Measurements from ENCODE around the gene CASS4. TPM values are rescaled to one million over a fixed set of nuclear protein-coding genes. Genes with fewer than 3 reads are reported as not detected.

CASS4 gene
- total and polyA plus RNA-seq, 2 donors (not counting 3 experiments of a cell fraction or from before 2014, with no cell fraction given), result not detected

DNA sequence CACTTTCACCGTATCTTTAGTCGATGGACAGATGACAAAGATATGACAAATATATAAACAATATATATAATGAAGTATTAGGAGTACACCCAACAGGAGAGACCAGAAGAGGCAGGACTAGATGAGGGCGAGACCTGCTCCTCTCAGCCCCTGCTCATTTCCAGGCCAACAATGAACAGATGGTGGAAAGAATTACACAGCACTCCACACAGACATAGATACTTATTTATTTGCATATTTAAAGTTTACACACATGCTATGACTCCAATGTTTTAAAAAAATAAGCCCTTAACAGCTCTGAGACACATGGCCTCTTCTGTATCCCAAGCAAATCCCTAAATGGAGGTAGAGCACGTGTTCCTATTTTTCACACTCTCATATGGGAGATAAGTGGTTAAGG lies 42.9 kb upstream of the CASS4 start:
- H3K9me3 ChIP-seq (replicated peaks; ENCODE audit: control insufficient read depth, insufficient read depth, low read length), result no peaks in the 10 kb centered on the region
- H3K4me3 ChIP-seq (replicated peaks in 1 of 3; ENCODE audit: insufficient read depth in 1 of 3, low read depth in 1 of 3, low read length in 3 of 3), result no peak overlapping the region
- FAIRE-seq (no peak), DNase-seq (ENCODE audit: low read depth, low spot score) (no peak)
- H3K27ac ChIP-seq (ENCODE audit: insufficient read depth, low read depth, low read length), result no peak overlapping the region
- intact Hi-C loops (cut with micrococcal nuclease), result no loop called here
- no peak overlapping the region for H2AFZ ChIP-seq (ENCODE audit: low read depth, low read length)
- H3K36me3 ChIP-seq (ENCODE audit: control insufficient read depth in 2 of 2, extremely low read depth in 1 of 2, insufficient read depth in 2 of 2, low read length in 2 of 2), result peaks cover 9 to 17% of the 10 kb centered on the region in 2 experiments
- dilution Hi-C loops (cut with MboI; ENCODE audit: extremely low pct_ligation_motif_present, low sequenced_read_pairs), result no loop called here
- no peaks in the 10 kb centered on the region for H4K20me1 ChIP-seq (replicated peaks; ENCODE audit: control insufficient read depth, extremely low read depth, insufficient read depth, low read length)
- no TSS peak for BruUV-seq (replicated peaks)
- ChIA-PET CTCF (no interaction called here), POLR2A (no interaction called here)
- TF ChIP-seq, protein P1, sequence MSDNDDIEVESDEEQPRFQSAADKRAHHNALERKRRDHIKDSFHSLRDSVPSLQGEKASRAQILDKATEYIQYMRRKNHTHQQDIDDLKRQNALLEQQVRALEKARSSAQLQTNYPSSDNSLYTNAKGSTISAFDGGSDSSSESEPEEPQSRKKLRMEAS (IDR thresholded peaks at IDR 0.05; ENCODE audit: insufficient read depth, insufficient read length), result no peak
- TF ChIP-seq, protein P2, sequence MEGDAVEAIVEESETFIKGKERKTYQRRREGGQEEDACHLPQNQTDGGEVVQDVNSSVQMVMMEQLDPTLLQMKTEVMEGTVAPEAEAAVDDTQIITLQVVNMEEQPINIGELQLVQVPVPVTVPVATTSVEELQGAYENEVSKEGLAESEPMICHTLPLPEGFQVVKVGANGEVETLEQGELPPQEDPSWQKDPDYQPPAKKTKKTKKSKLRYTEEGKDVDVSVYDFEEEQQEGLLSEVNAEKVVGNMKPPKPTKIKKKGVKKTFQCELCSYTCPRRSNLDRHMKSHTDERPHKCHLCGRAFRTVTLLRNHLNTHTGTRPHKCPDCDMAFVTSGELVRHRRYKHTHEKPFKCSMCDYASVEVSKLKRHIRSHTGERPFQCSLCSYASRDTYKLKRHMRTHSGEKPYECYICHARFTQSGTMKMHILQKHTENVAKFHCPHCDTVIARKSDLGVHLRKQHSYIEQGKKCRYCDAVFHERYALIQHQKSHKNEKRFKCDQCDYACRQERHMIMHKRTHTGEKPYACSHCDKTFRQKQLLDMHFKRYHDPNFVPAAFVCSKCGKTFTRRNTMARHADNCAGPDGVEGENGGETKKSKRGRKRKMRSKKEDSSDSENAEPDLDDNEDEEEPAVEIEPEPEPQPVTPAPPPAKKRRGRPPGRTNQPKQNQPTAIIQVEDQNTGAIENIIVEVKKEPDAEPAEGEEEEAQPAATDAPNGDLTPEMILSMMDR (IDR thresholded peaks at IDR 0.05; ENCODE audit: extremely low read depth in 1 of 2, insufficient read depth in 1 of 2, low read depth in 1 of 2, low read length in 2 of 2), result no peak
- TF ChIP-seq GATA2 (IDR thresholded peaks at IDR 0.05; ENCODE audit: insufficient read depth, insufficient read length, low read depth, low read length) (no peak), MYC (IDR thresholded peaks at IDR 0.05; ENCODE audit: low read depth, low read length) (no peak), FOS (IDR thresholded peaks at IDR 0.05; ENCODE audit: borderline replicate concordance, insufficient read depth, low read length) (no peak), POLR2AphosphoS5 (IDR thresholded peaks at IDR 0.05; ENCODE audit: insufficient read depth, low read depth, low read length) (no peak), POLR2A (IDR thresholded peaks at IDR 0.05; ENCODE audit: low read depth, low read length) (no peak)
- no peak overlapping the region for H3K4me2 ChIP-seq (ENCODE audit: insufficient read depth, low read length)
- no peak overlapping the region for H3K9ac ChIP-seq (replicated peaks; ENCODE audit: extremely low read depth, insufficient read depth, low read length)
- H3K9me1 ChIP-seq (replicated peaks; ENCODE audit: control insufficient read depth, extremely low read depth, insufficient read depth, low read length), result no peaks in the 10 kb centered on the region
- peaks cover 11% of the 10 kb centered on the region for H3K79me2 ChIP-seq (ENCODE audit: control insufficient read depth, insufficient read depth, low read length)
- no peaks in the 10 kb centered on the region for H3K27me3 ChIP-seq (ENCODE audit: control insufficient read depth in 2 of 2, insufficient read depth in 2 of 2, low read length in 2 of 2)
- no peaks in the 10 kb centered on the region for H3K4me1 ChIP-seq (ENCODE audit: control insufficient read depth, extremely low read depth, insufficient read depth, low read length)
